HEK293 (cell line): ENCODE measurements around the gene SLC39A3.

Experiments
- CTCF ChIA-PET: fragments of 350-600 bp; formaldehyde crosslinking; extraction: SDS; loops from one replicate; lab custom pipeline; 2021; ENCODE audit warnings: antibody characterized with exemption; lab: Yijun Ruan, JAX
- POLR2A ChIA-PET: fragments of 300-600 bp; formaldehyde crosslinking; extraction: SDS; loops from one replicate; lab custom pipeline; 2020; ENCODE audit warnings: antibody characterized with exemption, inconsistent platforms; lab: Yijun Ruan, JAX
- H3K27ac ChIP-seq: fragments of 200-500 bp; sonication (Bioruptor generic); 2 replicates; pipeline ENCODE4 v1.5.1; 2014; ENCODE audit warnings: low read depth, low read length, control low read depth, inconsistent platforms; ENCODE audit errors: extremely low read depth
- H3K36me3 ChIP-seq, 2 experiments: fragments of 200-500 bp in 1 of 2; sonication (Bioruptor generic) in 1 of 2; 1 replicate in 1 of 2; 2 replicates in 1 of 2; pipeline ENCODE4 v1.5.1; 2014 to 2017; ENCODE audit warnings: inconsistent platforms in 2 of 2, low read length in 2 of 2; ENCODE audit not compliant: control insufficient read depth in 2 of 2, insufficient read depth in 1 of 2
- H3K4me1 ChIP-seq: fragments of 200-500 bp; sonication (Bioruptor generic); 2 replicates; pipeline ENCODE4 v1.5.1; 2014; ENCODE audit warnings: mild to moderate bottlenecking, low read length, inconsistent platforms; ENCODE audit not compliant: control insufficient read depth, insufficient read depth
- H3K4me3 ChIP-seq: 2 replicates; pipeline ENCODE4 v1.5.1; 2011; ENCODE audit warnings: low read depth, mild to moderate bottlenecking, control low read depth, low read length, moderate library complexity
- H3K9me3 ChIP-seq: fragments of 200-500 bp; sonication (Bioruptor generic); 2 replicates; pipeline ENCODE4 v1.5.1; 2014; ENCODE audit warnings: low read depth, low read length, inconsistent platforms; ENCODE audit not compliant: control insufficient read depth, insufficient read depth
- GLI2 ChIP-seq: fragments of 450-650 bp; formaldehyde crosslinking; IDR thresholded peaks from 2 replicates; pipeline ENCODE4; 2017; ENCODE audit warnings: missing biosample characterization, missing genetic modification characterization, low read depth, borderline replicate concordance
- MYNN ChIP-seq: fragments of 450-650 bp; formaldehyde crosslinking; IDR thresholded peaks from 2 replicates; pipeline ENCODE4 v1.5.1; 2016; ENCODE audit warnings: missing biosample characterization, missing genetic modification characterization, borderline replicate concordance
- PRDM6 ChIP-seq: fragments of 450-650 bp; formaldehyde crosslinking; IDR thresholded peaks from 2 replicates; pipeline ENCODE4 v1.5.1; 2017; ENCODE audit warnings: missing biosample characterization, missing genetic modification characterization
- WT1 ChIP-seq: fragments of 450-650 bp; formaldehyde crosslinking; IDR thresholded peaks from 2 replicates; pipeline ENCODE4 v1.5.1; 2016; ENCODE audit warnings: missing biosample characterization, missing genetic modification characterization
- ZNF266 ChIP-seq: fragments of 450-650 bp; formaldehyde crosslinking; IDR thresholded peaks from 2 replicates; pipeline ENCODE4 v1.5.1; 2016; ENCODE audit warnings: missing biosample characterization, missing genetic modification characterization, low read depth
- ZNF280D ChIP-seq: fragments of 450-650 bp; formaldehyde crosslinking; IDR thresholded peaks from 2 replicates; pipeline ENCODE4 v1.5.1; 2016; ENCODE audit warnings: missing biosample characterization, missing genetic modification characterization
- ZNF510 ChIP-seq: fragments of 450-650 bp; formaldehyde crosslinking; IDR thresholded peaks from 2 replicates; pipeline ENCODE4 v1.5.1; 2018; ENCODE audit warnings: mild to moderate bottlenecking, missing genetic modification characterization, missing biosample characterization; ENCODE audit not compliant: insufficient replicate concordance
- ZNF555 ChIP-seq: fragments of 450-650 bp; formaldehyde crosslinking; conservative IDR thresholded peaks from 2 replicates; pipeline ENCODE4 v1.5.1; 2017; ENCODE audit warnings: missing biosample characterization, mild to moderate bottlenecking, missing genetic modification characterization, inconsistent platforms
- ZNF561 ChIP-seq: fragments of 450-650 bp; IDR thresholded peaks from 2 replicates; pipeline ENCODE4 v1.5.1; 2018; ENCODE audit warnings: missing biosample characterization, missing genetic modification characterization, borderline replicate concordance
- ZNF654 ChIP-seq: fragments of 450-650 bp; formaldehyde crosslinking; IDR thresholded peaks from 2 replicates; pipeline ENCODE4 v1.5.1; 2016; ENCODE audit warnings: low read depth, missing biosample characterization, missing genetic modification characterization
- ZNF707 ChIP-seq: fragments of 450-650 bp; formaldehyde crosslinking; IDR thresholded peaks from 2 replicates; pipeline ENCODE4 v1.5.1; 2016; ENCODE audit warnings: missing biosample characterization, missing genetic modification characterization
- ZNF791 ChIP-seq: fragments of 450-650 bp; formaldehyde crosslinking; IDR thresholded peaks from 2 replicates; pipeline ENCODE4 v1.5.1; 2016; ENCODE audit warnings: missing biosample characterization, missing genetic modification characterization
- ZSCAN16 ChIP-seq: fragments of 450-650 bp; formaldehyde crosslinking; IDR thresholded peaks from 2 replicates; pipeline ENCODE4 v1.5.1; 2016; ENCODE audit warnings: missing biosample characterization, missing genetic modification characterization
- TF ChIP-seq, protein P1 (sequence below): fragments of 450-650 bp; formaldehyde crosslinking; IDR thresholded peaks from 2 replicates; pipeline ENCODE4 v1.5.1; 2016; ENCODE audit warnings: missing biosample characterization, missing genetic modification characterization
- TF ChIP-seq, protein P2 (sequence below): fragments of 450-650 bp; formaldehyde crosslinking; IDR thresholded peaks from 2 replicates; pipeline ENCODE4 v1.5.1; 2016; ENCODE audit warnings: missing biosample characterization, missing genetic modification characterization
- TF ChIP-seq, protein P3 (sequence below): fragments of 450-650 bp; formaldehyde crosslinking; IDR thresholded peaks from 2 replicates; pipeline ENCODE4 v1.5.1; 2016; ENCODE audit warnings: missing biosample characterization, missing genetic modification characterization

SLC39A3 gene

DNA sequence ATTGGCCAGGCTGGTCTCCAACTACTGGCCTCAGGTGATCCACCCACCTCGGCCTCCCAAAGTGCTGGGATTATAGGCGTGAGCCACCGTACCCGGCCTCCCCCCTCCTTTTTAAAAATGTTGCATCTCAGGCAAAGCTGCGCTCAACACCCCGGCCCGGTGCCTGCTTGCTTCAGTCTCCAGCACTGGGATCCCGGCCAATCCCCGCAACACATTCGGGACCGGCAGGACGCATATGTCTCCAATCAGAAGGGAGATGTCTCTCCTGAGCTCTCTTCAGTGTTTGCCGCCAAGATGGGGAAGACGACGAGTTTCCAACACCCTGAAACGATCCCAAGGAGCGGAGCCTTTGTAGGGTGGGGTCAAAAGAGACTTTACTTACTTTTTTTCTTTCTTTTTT, 53.5 kb downstream of the SLC39A3 start:
- POLR2A ChIA-PET, result interaction anchor here (0.7 kb wide), 2 partner anchors 16 to 29 kb away, joined by 3 to 4 read pairs; no protein-coding TSS in a partner anchor
- CTCF ChIA-PET, result no interaction called here

More for the DNA sequence above, 53.5 kb downstream of the SLC39A3 start:
- Histone ChIP-seq H3K4me1 (no peaks in the 10 kb centered on the region), H3K9me3 (no peaks in the 10 kb centered on the region), H3K36me3 (no peaks in the 10 kb centered on the region), H3K27ac (no peak overlapping the region), H3K4me3 (no peak overlapping the region)
- TF ChIP-seq, protein P1, sequence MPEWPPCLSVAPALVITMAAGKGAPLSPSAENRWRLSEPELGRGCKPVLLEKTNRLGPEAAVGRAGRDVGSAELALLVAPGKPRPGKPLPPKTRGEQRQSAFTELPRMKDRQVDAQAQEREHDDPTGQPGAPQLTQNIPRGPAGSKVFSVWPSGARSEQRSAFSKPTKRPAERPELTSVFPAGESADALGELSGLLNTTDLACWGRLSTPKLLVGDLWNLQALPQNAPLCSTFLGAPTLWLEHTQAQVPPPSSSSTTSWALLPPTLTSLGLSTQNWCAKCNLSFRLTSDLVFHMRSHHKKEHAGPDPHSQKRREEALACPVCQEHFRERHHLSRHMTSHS (tag by site-specific recombination), result no peak
- no peak for TF ChIP-seq ZNF555 (tag by site-specific recombination)
- TF ChIP-seq, protein P2, sequence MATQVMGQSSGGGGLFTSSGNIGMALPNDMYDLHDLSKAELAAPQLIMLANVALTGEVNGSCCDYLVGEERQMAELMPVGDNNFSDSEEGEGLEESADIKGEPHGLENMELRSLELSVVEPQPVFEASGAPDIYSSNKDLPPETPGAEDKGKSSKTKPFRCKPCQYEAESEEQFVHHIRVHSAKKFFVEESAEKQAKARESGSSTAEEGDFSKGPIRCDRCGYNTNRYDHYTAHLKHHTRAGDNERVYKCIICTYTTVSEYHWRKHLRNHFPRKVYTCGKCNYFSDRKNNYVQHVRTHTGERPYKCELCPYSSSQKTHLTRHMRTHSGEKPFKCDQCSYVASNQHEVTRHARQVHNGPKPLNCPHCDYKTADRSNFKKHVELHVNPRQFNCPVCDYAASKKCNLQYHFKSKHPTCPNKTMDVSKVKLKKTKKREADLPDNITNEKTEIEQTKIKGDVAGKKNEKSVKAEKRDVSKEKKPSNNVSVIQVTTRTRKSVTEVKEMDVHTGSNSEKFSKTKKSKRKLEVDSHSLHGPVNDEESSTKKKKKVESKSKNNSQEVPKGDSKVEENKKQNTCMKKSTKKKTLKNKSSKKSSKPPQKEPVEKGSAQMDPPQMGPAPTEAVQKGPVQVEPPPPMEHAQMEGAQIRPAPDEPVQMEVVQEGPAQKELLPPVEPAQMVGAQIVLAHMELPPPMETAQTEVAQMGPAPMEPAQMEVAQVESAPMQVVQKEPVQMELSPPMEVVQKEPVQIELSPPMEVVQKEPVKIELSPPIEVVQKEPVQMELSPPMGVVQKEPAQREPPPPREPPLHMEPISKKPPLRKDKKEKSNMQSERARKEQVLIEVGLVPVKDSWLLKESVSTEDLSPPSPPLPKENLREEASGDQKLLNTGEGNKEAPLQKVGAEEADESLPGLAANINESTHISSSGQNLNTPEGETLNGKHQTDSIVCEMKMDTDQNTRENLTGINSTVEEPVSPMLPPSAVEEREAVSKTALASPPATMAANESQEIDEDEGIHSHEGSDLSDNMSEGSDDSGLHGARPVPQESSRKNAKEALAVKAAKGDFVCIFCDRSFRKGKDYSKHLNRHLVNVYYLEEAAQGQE, result no peak
- TF ChIP-seq ZNF280D (tag by site-specific recombination), result no peak
- no peak for TF ChIP-seq WT1 (tag by site-specific recombination)
- TF ChIP-seq, protein P3, sequence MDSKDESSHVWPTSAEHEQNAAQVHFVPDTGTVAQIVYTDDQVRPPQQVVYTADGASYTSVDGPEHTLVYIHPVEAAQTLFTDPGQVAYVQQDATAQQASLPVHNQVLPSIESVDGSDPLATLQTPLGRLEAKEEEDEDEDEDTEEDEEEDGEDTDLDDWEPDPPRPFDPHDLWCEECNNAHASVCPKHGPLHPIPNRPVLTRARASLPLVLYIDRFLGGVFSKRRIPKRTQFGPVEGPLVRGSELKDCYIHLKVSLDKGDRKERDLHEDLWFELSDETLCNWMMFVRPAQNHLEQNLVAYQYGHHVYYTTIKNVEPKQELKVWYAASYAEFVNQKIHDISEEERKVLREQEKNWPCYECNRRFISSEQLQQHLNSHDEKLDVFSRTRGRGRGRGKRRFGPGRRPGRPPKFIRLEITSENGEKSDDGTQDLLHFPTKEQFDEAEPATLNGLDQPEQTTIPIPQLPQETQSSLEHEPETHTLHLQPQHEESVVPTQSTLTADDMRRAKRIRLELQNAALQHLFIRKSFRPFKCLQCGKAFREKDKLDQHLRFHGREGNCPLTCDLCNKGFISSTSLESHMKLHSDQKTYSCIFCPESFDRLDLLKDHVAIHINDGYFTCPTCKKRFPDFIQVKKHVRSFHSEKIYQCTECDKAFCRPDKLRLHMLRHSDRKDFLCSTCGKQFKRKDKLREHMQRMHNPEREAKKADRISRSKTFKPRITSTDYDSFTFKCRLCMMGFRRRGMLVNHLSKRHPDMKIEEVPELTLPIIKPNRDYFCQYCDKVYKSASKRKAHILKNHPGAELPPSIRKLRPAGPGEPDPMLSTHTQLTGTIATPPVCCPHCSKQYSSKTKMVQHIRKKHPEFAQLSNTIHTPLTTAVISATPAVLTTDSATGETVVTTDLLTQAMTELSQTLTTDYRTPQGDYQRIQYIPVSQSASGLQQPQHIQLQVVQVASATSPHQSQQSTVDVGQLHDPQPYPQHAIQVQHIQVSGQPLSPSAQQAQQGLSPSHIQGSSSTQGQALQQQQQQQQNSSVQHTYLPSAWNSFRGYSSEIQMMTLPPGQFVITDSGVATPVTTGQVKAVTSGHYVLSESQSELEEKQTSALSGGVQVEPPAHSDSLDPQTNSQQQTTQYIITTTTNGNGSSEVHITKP (tag by site-specific recombination), result no peak
- TF ChIP-seq ZNF266 (tag by site-specific recombination), result no peak
- no peak for TF ChIP-seq ZNF561 (tag by site-specific recombination)
- TF ChIP-seq GLI2 (tag by site-specific recombination), result no peak
- no peak for TF ChIP-seq ZNF654 (tag by site-specific recombination)
- TF ChIP-seq MYNN (tag by site-specific recombination), result no peak
- TF ChIP-seq ZNF791 (tag by site-specific recombination), result no peak
- TF ChIP-seq ZNF510 (tag by site-specific recombination), result no peak
- no peak for TF ChIP-seq ZNF707 (tag by site-specific recombination)
- TF ChIP-seq PRDM6 (tag by site-specific recombination), result no peak
- no peak for TF ChIP-seq ZSCAN16 (tag by site-specific recombination)
